ENCODE results near the gene FRY. TPM values are rescaled to one million over a fixed set of nuclear protein-coding genes. Genes with fewer than 3 reads are reported as not detected.

FRY gene
- total and polyA plus RNA-seq, 2 of the 13 experiments (the other 11 are each of a cell fraction or from before 2014, with no cell fraction given), result 8.2 to 13.1 TPM

DNA sequence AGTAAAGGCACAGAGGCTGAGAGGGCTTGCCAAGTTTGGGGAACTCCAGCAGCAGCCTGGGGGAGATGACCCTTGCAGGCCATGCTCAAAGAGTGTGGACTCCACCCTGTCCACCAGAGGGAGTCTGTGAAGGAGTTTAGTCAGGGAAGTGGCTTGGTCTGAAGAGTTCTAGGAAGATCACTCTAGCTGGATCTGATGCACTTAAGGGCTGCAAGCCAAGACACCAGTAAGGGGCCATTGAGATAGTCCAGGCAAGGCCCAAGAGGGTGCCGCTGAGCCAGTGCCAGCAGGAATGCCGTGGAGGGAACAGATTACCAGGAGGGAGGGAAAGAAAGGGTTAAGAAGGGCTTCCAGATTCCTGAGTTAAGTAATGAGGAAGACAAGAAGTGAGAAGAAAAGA lies 214.9 kb downstream of the FRY start (continued):
- TF ChIP-seq, protein P1, sequence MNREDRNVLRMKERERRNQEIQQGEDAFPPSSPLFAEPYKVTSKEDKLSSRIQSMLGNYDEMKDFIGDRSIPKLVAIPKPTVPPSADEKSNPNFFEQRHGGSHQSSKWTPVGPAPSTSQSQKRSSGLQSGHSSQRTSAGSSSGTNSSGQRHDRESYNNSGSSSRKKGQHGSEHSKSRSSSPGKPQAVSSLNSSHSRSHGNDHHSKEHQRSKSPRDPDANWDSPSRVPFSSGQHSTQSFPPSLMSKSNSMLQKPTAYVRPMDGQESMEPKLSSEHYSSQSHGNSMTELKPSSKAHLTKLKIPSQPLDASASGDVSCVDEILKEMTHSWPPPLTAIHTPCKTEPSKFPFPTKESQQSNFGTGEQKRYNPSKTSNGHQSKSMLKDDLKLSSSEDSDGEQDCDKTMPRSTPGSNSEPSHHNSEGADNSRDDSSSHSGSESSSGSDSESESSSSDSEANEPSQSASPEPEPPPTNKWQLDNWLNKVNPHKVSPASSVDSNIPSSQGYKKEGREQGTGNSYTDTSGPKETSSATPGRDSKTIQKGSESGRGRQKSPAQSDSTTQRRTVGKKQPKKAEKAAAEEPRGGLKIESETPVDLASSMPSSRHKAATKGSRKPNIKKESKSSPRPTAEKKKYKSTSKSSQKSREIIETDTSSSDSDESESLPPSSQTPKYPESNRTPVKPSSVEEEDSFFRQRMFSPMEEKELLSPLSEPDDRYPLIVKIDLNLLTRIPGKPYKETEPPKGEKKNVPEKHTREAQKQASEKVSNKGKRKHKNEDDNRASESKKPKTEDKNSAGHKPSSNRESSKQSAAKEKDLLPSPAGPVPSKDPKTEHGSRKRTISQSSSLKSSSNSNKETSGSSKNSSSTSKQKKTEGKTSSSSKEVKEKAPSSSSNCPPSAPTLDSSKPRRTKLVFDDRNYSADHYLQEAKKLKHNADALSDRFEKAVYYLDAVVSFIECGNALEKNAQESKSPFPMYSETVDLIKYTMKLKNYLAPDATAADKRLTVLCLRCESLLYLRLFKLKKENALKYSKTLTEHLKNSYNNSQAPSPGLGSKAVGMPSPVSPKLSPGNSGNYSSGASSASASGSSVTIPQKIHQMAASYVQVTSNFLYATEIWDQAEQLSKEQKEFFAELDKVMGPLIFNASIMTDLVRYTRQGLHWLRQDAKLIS (CRISPR knock-in tag; IDR thresholded peaks at IDR 0.05), result no peak
- TF ChIP-seq IRF2 (CRISPR knock-in tag; IDR thresholded peaks at IDR 0.05) (no peak), STAT5B (CRISPR knock-in tag; IDR thresholded peaks at IDR 0.05) (no peak), CBX1 (IDR thresholded peaks at IDR 0.05; ENCODE audit: low read depth) (no peak), ZNF678 (CRISPR knock-in tag; IDR thresholded peaks at IDR 0.05) (no peak), MIER3 (CRISPR knock-in tag; IDR thresholded peaks at IDR 0.05; ENCODE audit: borderline replicate concordance) (no peak), RELA (CRISPR knock-in tag; IDR thresholded peaks at IDR 0.05) (no peak), MYNN (CRISPR knock-in tag; IDR thresholded peaks at IDR 0.05; ENCODE audit: low read depth) (no peak), ZNF570 (CRISPR knock-in tag; IDR thresholded peaks at IDR 0.05; ENCODE audit: borderline replicate concordance) (no peak), ZNF235 (CRISPR knock-in tag; IDR thresholded peaks at IDR 0.05; ENCODE audit: borderline replicate concordance) (no peak), ZNF101 (CRISPR knock-in tag; IDR thresholded peaks at IDR 0.05; ENCODE audit: borderline replicate concordance, low read depth) (no peak), STAG1 (CRISPR knock-in tag; IDR thresholded peaks at IDR 0.05) (peak; percentile 83), REL (CRISPR knock-in tag; conservative IDR thresholded peaks at IDR 0.05) (no peak), SRSF9 (IDR thresholded peaks at IDR 0.05; ENCODE audit: borderline replicate concordance, insufficient read depth, low read depth, low read length, poor library complexity, severe bottlenecking) (no peak), HMG20B (CRISPR knock-in tag; conservative IDR thresholded peaks at IDR 0.05) (no peak), EHMT2 (IDR thresholded peaks at IDR 0.05; ENCODE audit: borderline replicate concordance, low read depth, low read length) (no peak), ZNF605 (CRISPR knock-in tag; IDR thresholded peaks at IDR 0.05) (no peak)
- TF ChIP-seq, protein P2, sequence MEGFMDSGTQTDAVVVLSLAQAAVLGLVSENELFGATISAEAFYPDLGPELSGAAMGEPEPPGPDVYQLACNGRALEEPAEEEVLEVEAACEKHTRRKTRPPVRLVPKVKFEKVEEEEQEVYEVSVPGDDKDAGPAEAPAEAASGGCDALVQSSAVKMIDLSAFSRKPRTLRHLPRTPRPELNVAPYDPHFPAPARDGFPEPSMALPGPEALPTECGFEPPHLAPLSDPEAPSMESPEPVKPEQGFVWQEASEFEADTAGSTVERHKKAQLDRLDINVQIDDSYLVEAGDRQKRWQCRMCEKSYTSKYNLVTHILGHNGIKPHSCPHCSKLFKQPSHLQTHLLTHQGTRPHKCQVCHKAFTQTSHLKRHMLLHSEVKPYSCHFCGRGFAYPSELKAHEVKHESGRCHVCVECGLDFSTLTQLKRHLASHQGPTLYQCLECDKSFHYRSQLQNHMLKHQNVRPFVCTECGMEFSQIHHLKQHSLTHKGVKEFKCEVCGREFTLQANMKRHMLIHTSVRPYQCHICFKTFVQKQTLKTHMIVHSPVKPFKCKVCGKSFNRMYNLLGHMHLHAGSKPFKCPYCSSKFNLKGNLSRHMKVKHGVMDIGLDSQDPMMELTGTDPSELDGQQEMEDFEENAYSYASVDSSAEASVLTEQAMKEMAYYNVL (CRISPR knock-in tag; IDR thresholded peaks at IDR 0.05; ENCODE audit: borderline replicate concordance), result no peak
- TF ChIP-seq, protein P3, sequence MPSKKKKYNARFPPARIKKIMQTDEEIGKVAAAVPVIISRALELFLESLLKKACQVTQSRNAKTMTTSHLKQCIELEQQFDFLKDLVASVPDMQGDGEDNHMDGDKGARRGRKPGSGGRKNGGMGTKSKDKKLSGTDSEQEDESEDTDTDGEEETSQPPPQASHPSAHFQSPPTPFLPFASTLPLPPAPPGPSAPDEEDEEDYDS (CRISPR knock-in tag; IDR thresholded peaks at IDR 0.05), result no peak
- TF ChIP-seq, protein P4, sequence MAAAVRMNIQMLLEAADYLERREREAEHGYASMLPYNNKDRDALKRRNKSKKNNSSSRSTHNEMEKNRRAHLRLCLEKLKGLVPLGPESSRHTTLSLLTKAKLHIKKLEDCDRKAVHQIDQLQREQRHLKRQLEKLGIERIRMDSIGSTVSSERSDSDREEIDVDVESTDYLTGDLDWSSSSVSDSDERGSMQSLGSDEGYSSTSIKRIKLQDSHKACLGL (CRISPR knock-in tag; IDR thresholded peaks at IDR 0.05), result no peak
- TF ChIP-seq, protein P5, sequence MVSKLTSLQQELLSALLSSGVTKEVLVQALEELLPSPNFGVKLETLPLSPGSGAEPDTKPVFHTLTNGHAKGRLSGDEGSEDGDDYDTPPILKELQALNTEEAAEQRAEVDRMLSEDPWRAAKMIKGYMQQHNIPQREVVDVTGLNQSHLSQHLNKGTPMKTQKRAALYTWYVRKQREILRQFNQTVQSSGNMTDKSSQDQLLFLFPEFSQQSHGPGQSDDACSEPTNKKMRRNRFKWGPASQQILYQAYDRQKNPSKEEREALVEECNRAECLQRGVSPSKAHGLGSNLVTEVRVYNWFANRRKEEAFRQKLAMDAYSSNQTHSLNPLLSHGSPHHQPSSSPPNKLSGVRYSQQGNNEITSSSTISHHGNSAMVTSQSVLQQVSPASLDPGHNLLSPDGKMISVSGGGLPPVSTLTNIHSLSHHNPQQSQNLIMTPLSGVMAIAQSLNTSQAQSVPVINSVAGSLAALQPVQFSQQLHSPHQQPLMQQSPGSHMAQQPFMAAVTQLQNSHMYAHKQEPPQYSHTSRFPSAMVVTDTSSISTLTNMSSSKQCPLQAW (CRISPR knock-in tag; IDR thresholded peaks at IDR 0.05), result no peak
- TF ChIP-seq, protein P6, sequence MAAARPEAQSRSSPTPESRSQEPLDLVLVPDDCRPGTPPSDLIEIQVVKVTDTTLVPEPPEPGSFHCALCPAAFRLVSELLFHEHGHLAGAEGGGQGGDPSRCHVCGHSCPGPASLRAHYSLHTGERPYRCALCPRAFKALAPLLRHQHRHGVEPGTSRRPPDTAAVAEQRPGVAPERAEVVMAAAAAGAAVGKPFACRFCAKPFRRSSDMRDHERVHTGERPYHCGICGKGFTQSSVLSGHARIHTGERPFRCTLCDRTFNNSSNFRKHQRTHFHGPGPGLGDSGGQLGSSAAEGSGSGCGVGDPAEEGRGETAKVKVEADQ (CRISPR knock-in tag; IDR thresholded peaks at IDR 0.05; ENCODE audit: borderline replicate concordance), result no peak

Measured in HepG2 (cell line).